Coronary artery (tissue), 2 donors: Measurements from ENCODE around the gene SRPRB.

ENCODE experiments used
- DNase-seq: peaks from one replicate; pipeline ENCODE4 v3.0.0-alpha.2; 2017; ENCODE audit warnings: low spot score
- H3K27ac ChIP-seq, 2 donors: fragments of 200-600 bp; sonication (generic); one replicate each; pipeline ENCODE4 v1.5.1; 2016 to 2019
- H3K4me3 ChIP-seq: fragments of 200-600 bp; sonication (generic); 2 replicates; pipeline ENCODE4 v1.5.1; 2016; ENCODE audit warnings: mild to moderate bottlenecking, moderate library complexity
- CTCF ChIP-seq: fragments of 200-600 bp; sonication (generic); IDR thresholded peaks from one replicate; pipeline ENCODE4 v1.5.1; 2019; ENCODE audit warnings: antibody characterized with exemption

Gene SRPRB

GRCh38 chr3:133833880-133834620 is 28.4 kb downstream of the SRPRB start:
- DNase-seq: no peak
- Histone ChIP-seq H3K4me3 (no peak overlapping the region), H3K27ac (no peak overlapping the region)
- TF ChIP-seq CTCF: no peak

- DNase-seq: peak; percentile 28
- no peak overlapping the region for H3K27ac ChIP-seq
- TF ChIP-seq CTCF: no peak
- no peak overlapping the region for H3K4me3 ChIP-seq
These were observed 29.2 kb downstream of the SRPRB start for GRCh38 chr3:133834621-133835417.

GRCh38 chr3:133835418-133835743 is 29.8 kb downstream of the SRPRB start:
- no peak overlapping the region for H3K4me3 ChIP-seq
- H3K27ac ChIP-seq: no peak overlapping the region
- no peak for TF ChIP-seq CTCF
- DNase-seq: peak; percentile 38

- H3K27ac ChIP-seq: no peak overlapping the region
- DNase-seq: peak; percentile 62
- H3K4me3 ChIP-seq: no peak overlapping the region
- no peak for TF ChIP-seq CTCF
These were observed 30.3 kb downstream of the SRPRB start for GRCh38 chr3:133835961-133836360.

GRCh38 chr3:133836497-133837158 is 31.0 kb downstream of the SRPRB start:
- H3K4me3 ChIP-seq: no peak overlapping the region
- peak; percentile 45 for DNase-seq
- no peak for TF ChIP-seq CTCF
- no peak overlapping the region for H3K27ac ChIP-seq

- peak; percentile 21 for DNase-seq
- TF ChIP-seq CTCF: no peak
- no peak overlapping the region for H3K27ac ChIP-seq
- no peak overlapping the region for H3K4me3 ChIP-seq
These were observed 32.1 kb downstream of the SRPRB start for GRCh38 chr3:133837487-133838295.
